ENCODE measurements around the gene MMGT1. TPM values are rescaled to one million over a fixed set of nuclear protein-coding genes. Genes with fewer than 3 reads are reported as not detected.
"Not testable (repeated sequence)": the region's sequence is repeated elsewhere in the genome, so short reads cannot be mapped to it uniquely, and the experiment has no call there.

MMGT1 gene
- total RNA-seq, 2 experiments from 2014 or later = 15.9 to 16.4 TPM

- CTCF ChIA-PET = no interaction called here
- DNase-seq = no peak
- H3K27ac Mint-ChIP-seq = no peak overlapping the region
These were observed 7.9 kb upstream of the MMGT1 start for GRCh38 chrX:135981668-135982067.

GRCh38 chrX:135981010-135981409 lies 7.2 kb upstream of the MMGT1 start:
- ChIA-PET CTCF (no interaction called here), POLR2A (no interaction called here)
- Mint-ChIP-seq H3K9me3 (ENCODE audit: insufficient read depth) (no peaks in the 10 kb centered on the region), H3K36me3 (ENCODE audit: low read depth) (no peaks in the 10 kb centered on the region), H3K4me1 (ENCODE audit: low read depth) (peaks cover 39% of the 10 kb centered on the region), H3K27ac (no peak overlapping the region), H3K27me3 (ENCODE audit: low read depth) (peaks cover 2% of the 10 kb centered on the region), H3K4me3 (no peak overlapping the region)
- no peak for DNase-seq
- ATAC-seq = no peak

More at GRCh38 chrX:135981668-135982067, 7.9 kb upstream of the MMGT1 start:
- POLR2A ChIA-PET = no interaction called here
- Mint-ChIP-seq H3K9me3 (ENCODE audit: insufficient read depth) (no peaks in the 10 kb centered on the region), H3K4me3 (no peak overlapping the region), H3K4me1 (ENCODE audit: low read depth) (peaks cover 40% of the 10 kb centered on the region), H3K36me3 (ENCODE audit: low read depth) (no peaks in the 10 kb centered on the region), H3K27me3 (ENCODE audit: low read depth) (peaks cover 2% of the 10 kb centered on the region)
- ATAC-seq = no peak

- POLR2A ChIA-PET = no interaction called here
- no peak for ATAC-seq
- Mint-ChIP-seq H3K27ac (no peak overlapping the region), H3K9me3 (ENCODE audit: insufficient read depth) (no peaks in the 10 kb centered on the region), H3K4me3 (no peak overlapping the region), H3K4me1 (ENCODE audit: low read depth) (peaks cover 32% of the 10 kb centered on the region), H3K36me3 (ENCODE audit: low read depth) (no peaks in the 10 kb centered on the region), H3K27me3 (ENCODE audit: low read depth) (peaks cover 2% of the 10 kb centered on the region)
- CTCF ChIA-PET = interaction anchor here (1.2 kb wide), 1 partner anchor 290 kb away, joined by 3 read pairs; no protein-coding TSS in a partner anchor
- DNase-seq = no peak
These were observed 3.8 kb upstream of the MMGT1 start for GRCh38 chrX:135977611-135978010.

- H3K4me1 Mint-ChIP-seq (ENCODE audit: low read depth) = peaks cover 28% of the 10 kb centered on the region
- no peaks in the 10 kb centered on the region for H3K36me3 Mint-ChIP-seq (ENCODE audit: low read depth)
- POLR2A ChIA-PET = interaction anchor here (1.5 kb wide), 1 partner anchor 10 kb away, joined by 4 read pairs; the partner anchor contains the start of gene SLC9A6
- no peak for DNase-seq
- H3K27me3 Mint-ChIP-seq (ENCODE audit: low read depth) = peaks cover 2% of the 10 kb centered on the region
- CTCF ChIA-PET = no interaction called here
- H3K9me3 Mint-ChIP-seq (ENCODE audit: insufficient read depth) = no peaks in the 10 kb centered on the region
- H3K4me3 Mint-ChIP-seq = no peak overlapping the region
- ATAC-seq = no peak
- H3K27ac Mint-ChIP-seq = no peak overlapping the region
These were observed 1.6 kb upstream of the MMGT1 start for GRCh38 chrX:135975421-135975820.

- no peaks in the 10 kb centered on the region for H3K36me3 Mint-ChIP-seq (ENCODE audit: low read depth)
- H3K4me3 Mint-ChIP-seq = peak overlapping the region; percentile 76
- ChIA-PET CTCF (interaction anchor here (0.9 kb wide), 1 partner anchor 9 kb away, joined by 3 read pairs; no protein-coding TSS in a partner anchor), POLR2A (interaction anchor here (0.6 to 1.6 kb wide), 3 partner anchors 9 to 451 kb away, joined by 4 to 7 read pairs (median 4); partner anchors contain the start of gene SLC9A6)
- peaks cover 28% of the 10 kb centered on the region for H3K4me1 Mint-ChIP-seq (ENCODE audit: low read depth)
- peak overlapping the region; percentile 83 for H3K27ac Mint-ChIP-seq
- H3K9me3 Mint-ChIP-seq (ENCODE audit: insufficient read depth) = no peaks in the 10 kb centered on the region
- peaks cover 2% of the 10 kb centered on the region for H3K27me3 Mint-ChIP-seq (ENCODE audit: low read depth)
- ATAC-seq (peak; percentile 37), DNase-seq (peak; percentile 76)
These were observed 580 bp upstream of the MMGT1 start for GRCh38 chrX:135974279-135974856.

- Mint-ChIP-seq H3K4me1 (ENCODE audit: low read depth) (peaks cover 28% of the 10 kb centered on the region), H3K4me3 (peak overlapping the region; percentile 88), H3K36me3 (ENCODE audit: low read depth) (no peaks in the 10 kb centered on the region), H3K9me3 (ENCODE audit: insufficient read depth) (no peaks in the 10 kb centered on the region), H3K27ac (peak overlapping the region; percentile 98), H3K27me3 (ENCODE audit: low read depth) (no peaks in the 10 kb centered on the region)
- CTCF ChIA-PET = no interaction called here
- DNase-seq (peak; percentile 23), ATAC-seq (peak; percentile 7)
- POLR2A ChIA-PET = interaction anchor here (1.6 kb wide), 1 partner anchor 10 kb away, joined by 4 read pairs; no protein-coding TSS in a partner anchor
These were observed 702 bp downstream of the MMGT1 start for GRCh38 chrX:135973025-135973547.

GRCh38 chrX:135951291-135951690 lies 22.5 kb downstream of the MMGT1 start:
- DNase-seq = no peak
- Mint-ChIP-seq H3K4me3 (no peak overlapping the region), H3K9me3 (ENCODE audit: insufficient read depth) (no peaks in the 10 kb centered on the region), H3K36me3 (ENCODE audit: low read depth) (no peaks in the 10 kb centered on the region), H3K27me3 (ENCODE audit: low read depth) (no peaks in the 10 kb centered on the region), H3K4me1 (ENCODE audit: low read depth) (no peaks in the 10 kb centered on the region), H3K27ac (no peak overlapping the region)
- ATAC-seq = no peak
- ChIA-PET POLR2A (no interaction called here), CTCF (no interaction called here)

- Mint-ChIP-seq H3K4me1 (ENCODE audit: low read depth) (no peaks in the 10 kb centered on the region), H3K4me3 (no peak overlapping the region), H3K36me3 (ENCODE audit: low read depth) (no peaks in the 10 kb centered on the region), H3K27ac (no peak overlapping the region), H3K9me3 (ENCODE audit: insufficient read depth) (no peaks in the 10 kb centered on the region), H3K27me3 (ENCODE audit: low read depth) (no peaks in the 10 kb centered on the region)
- POLR2A ChIA-PET = no interaction called here
- CTCF ChIA-PET = no interaction called here
- no peak for ATAC-seq
- no peak for DNase-seq
These were observed 29.3 kb downstream of the MMGT1 start for GRCh38 chrX:135944486-135944885.

GRCh38 chrX:135931644-135932487 lies 41.9 kb downstream of the MMGT1 start:
- DNase-seq (peak; percentile 41), ATAC-seq (peak; percentile 61)
- H3K4me3 Mint-ChIP-seq = no peak overlapping the region
- POLR2A ChIA-PET = no interaction called here
- no peaks in the 10 kb centered on the region for H3K36me3 Mint-ChIP-seq (ENCODE audit: low read depth)
- no peaks in the 10 kb centered on the region for H3K4me1 Mint-ChIP-seq (ENCODE audit: low read depth)
- H3K27ac Mint-ChIP-seq = no peak overlapping the region
- CTCF ChIA-PET = interaction anchor here (1.1 kb wide), 1 partner anchor 10 kb away, joined by 3 read pairs; no protein-coding TSS in a partner anchor
- H3K27me3 Mint-ChIP-seq (ENCODE audit: low read depth) = no peaks in the 10 kb centered on the region
- H3K9me3 Mint-ChIP-seq (ENCODE audit: insufficient read depth) = no peaks in the 10 kb centered on the region

GRCh38 chrX:135927897-135928296 lies 45.9 kb downstream of the MMGT1 start:
- ChIA-PET CTCF (no interaction called here), POLR2A (no interaction called here)
- H3K27ac Mint-ChIP-seq = no peak overlapping the region
- H3K27me3 Mint-ChIP-seq (ENCODE audit: low read depth) = no peaks in the 10 kb centered on the region
- DNase-seq = no peak
- no peak overlapping the region for H3K4me3 Mint-ChIP-seq
- H3K36me3 Mint-ChIP-seq (ENCODE audit: low read depth) = no peaks in the 10 kb centered on the region
- H3K4me1 Mint-ChIP-seq (ENCODE audit: low read depth) = no peaks in the 10 kb centered on the region
- ATAC-seq = no peak
- no peaks in the 10 kb centered on the region for H3K9me3 Mint-ChIP-seq (ENCODE audit: insufficient read depth)

GRCh38 chrX:135923353-135923752 lies 50.4 kb downstream of the MMGT1 start:
- Mint-ChIP-seq H3K4me1 (ENCODE audit: low read depth) (no peaks in the 10 kb centered on the region), H3K4me3 (no peak overlapping the region), H3K9me3 (ENCODE audit: insufficient read depth) (no peaks in the 10 kb centered on the region), H3K27me3 (ENCODE audit: low read depth) (no peaks in the 10 kb centered on the region), H3K27ac (no peak overlapping the region), H3K36me3 (ENCODE audit: low read depth) (no peaks in the 10 kb centered on the region)
- ChIA-PET POLR2A (no interaction called here), CTCF (no interaction called here)
- ATAC-seq (no peak), DNase-seq (no peak)

GRCh38 chrX:135920516-135920915 lies 53.3 kb downstream of the MMGT1 start:
- H3K4me1 Mint-ChIP-seq (ENCODE audit: low read depth); POLR2A ChIA-PET; ATAC-seq; H3K27me3 Mint-ChIP-seq (ENCODE audit: low read depth); DNase-seq; CTCF ChIA-PET; H3K9me3 Mint-ChIP-seq (ENCODE audit: insufficient read depth); H3K27ac Mint-ChIP-seq; H3K36me3 Mint-ChIP-seq (ENCODE audit: low read depth); H3K4me3 Mint-ChIP-seq: not testable (repeated sequence)

All from activated CD8-positive, alpha-beta T cell treated with anti-CD3 and anti-CD28 coated beads, Interleukin-2, amount 10 ng/mL, durations not matched to agents 7 days and 5 days (primary cell).